Activated CD8-positive, alpha-beta memory T cell treated with anti-CD3 and anti-CD28 coated beads, Interleukin-2, amount 10 ng/mL, durations not matched to agents 7 days and 5 days (primary cell): ENCODE results near the gene CSF2RB. TPM values are rescaled to one million over a fixed set of nuclear protein-coding genes. Genes with fewer than 3 reads are reported as not detected.

Experiments
- ATAC-seq: fragments of 150-1000 bp; cut with Tn5 transposase; one replicate; pipeline ENCODE4 v1.10.0; 2021; ENCODE audit warnings: moderate library complexity
- CTCF ChIA-PET: fragments of 350-600 bp; sonication (Branson Sonifier 250); formaldehyde crosslinking; loops from one replicate; lab custom pipeline; 2021; ENCODE audit warnings: antibody characterized with exemption; lab: Charles Lee
- DNase-seq: peaks from one replicate; pipeline ENCODE4 v3.0.0-alpha.2; 2020
- H3K27ac Mint-ChIP-seq: one replicate; pipeline ENCODE4 v1.8.0; 2021; ENCODE audit warnings: mild to moderate bottlenecking, mixed read lengths
- H3K27me3 Mint-ChIP-seq: one replicate; pipeline ENCODE4 v1.8.0; 2021; ENCODE audit warnings: mixed read lengths
- H3K36me3 Mint-ChIP-seq: one replicate; pipeline ENCODE4 v1.8.0; 2021; ENCODE audit warnings: mild to moderate bottlenecking, mixed read lengths
- H3K4me1 Mint-ChIP-seq: one replicate; pipeline ENCODE4 v1.8.0; 2021; ENCODE audit warnings: mixed read lengths
- H3K4me3 Mint-ChIP-seq: one replicate; pipeline ENCODE4 v1.8.0; 2021; ENCODE audit warnings: mild to moderate bottlenecking, moderate library complexity, mixed read lengths
- H3K9me3 Mint-ChIP-seq: one replicate; pipeline ENCODE4 v1.8.0; 2022; ENCODE audit warnings: low read depth, mixed read lengths
- total RNA-seq, 2 experiments: library from RNA; stranded (reverse); gene quantifications; one replicate each; pipeline ENCODE4 v1.2.3, GENCODE V29; 2021

The CSF2RB gene
- total RNA-seq, 2 experiments from 2014 or later = 3.0 to 26.9 TPM

DNA sequence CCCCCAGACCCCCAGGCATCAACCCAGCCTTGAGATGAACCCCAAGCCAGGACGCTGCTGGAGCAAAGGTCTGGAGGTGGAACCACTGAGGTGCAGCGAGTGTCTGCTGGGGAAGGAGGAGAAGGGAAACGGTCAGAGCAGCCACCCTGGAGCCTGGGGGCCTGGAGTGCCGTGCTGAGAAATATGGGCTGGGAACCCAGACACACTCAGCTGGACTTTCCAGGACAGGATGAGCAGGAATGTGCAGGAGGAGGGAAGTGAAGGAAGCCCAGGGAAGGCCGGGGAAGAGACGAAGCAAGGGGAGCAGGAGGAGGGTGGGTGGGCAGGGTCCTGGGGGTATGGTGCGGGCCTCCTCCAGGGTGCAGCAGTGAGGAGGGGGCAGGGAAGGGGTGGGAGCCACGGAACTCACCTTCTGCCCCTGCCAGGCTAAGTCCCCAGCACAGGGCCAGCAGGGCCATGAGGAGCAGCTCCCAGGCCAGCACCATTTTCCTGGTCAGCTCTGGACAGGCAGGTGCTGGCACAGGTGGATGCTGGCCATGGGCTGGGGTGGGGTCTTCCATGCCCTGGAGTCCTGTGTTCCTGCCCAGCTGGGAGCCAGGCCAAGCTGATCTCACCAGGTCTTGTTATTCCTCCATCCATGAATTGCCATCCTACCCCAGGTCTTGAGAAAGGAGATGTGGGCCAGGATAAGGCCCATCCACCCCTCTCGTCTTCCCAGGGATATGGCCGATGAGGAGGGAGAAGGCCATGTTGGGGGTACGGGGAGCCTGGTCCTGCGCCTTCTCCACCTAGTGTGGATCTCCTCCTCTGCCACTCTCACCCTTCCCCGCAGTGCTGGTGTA lies 40.0 kb downstream of the CSF2RB start:
- CTCF ChIA-PET = no interaction called here
- H3K9me3 Mint-ChIP-seq = peaks cover 11% of the 10 kb centered on the region
- DNase-seq (no peak), ATAC-seq (no peak)
- H3K4me1 Mint-ChIP-seq = peaks cover 9% of the 10 kb centered on the region
- H3K27me3 Mint-ChIP-seq = peaks cover 5% of the 10 kb centered on the region
- H3K4me3 Mint-ChIP-seq = no peak overlapping the region
- peaks cover 3% of the 10 kb centered on the region for H3K36me3 Mint-ChIP-seq
- no peak overlapping the region for H3K27ac Mint-ChIP-seq

DNA sequence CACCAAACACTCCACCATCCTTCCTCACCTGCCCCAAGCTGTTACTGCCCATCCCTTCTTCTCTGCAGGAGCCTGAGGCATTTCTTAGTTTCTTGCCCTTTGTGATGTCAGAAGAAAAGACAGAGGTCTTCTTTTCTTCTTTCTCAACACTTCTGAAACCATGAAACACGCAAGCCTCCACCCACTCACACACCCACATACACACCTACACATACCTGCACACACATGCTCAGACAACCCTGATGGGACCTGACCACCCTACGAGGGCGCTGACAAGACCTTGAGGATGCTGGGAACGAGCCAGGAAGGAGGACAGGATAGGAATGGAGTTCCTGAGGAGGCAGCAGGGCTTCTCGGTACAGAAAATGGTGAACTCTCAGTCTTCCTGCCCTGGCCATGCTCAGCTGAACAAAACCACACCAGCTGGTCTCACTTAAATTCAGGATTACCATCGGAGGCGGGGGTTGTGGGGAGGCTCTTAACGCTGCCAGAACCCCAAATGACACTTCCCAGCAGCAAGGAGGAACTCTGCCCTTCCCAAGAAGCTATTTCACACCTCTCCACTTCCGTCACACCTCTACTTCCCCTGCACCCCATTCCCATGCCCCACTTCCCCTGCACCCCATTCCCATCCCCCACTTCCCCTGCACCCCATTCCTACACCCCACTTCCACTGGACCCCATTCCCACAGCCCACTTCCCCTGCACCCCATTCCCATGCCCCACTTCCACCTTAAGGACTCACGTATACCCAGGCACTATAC lies 41.0 kb downstream of the CSF2RB start:
- no peak overlapping the region for H3K27ac Mint-ChIP-seq
- peaks cover 5% of the 10 kb centered on the region for H3K27me3 Mint-ChIP-seq
- H3K9me3 Mint-ChIP-seq = peaks cover 11% of the 10 kb centered on the region
- H3K36me3 Mint-ChIP-seq = peaks cover 4% of the 10 kb centered on the region
- no peak for ATAC-seq
- no peak overlapping the region for H3K4me3 Mint-ChIP-seq
- peaks cover 9% of the 10 kb centered on the region for H3K4me1 Mint-ChIP-seq
- CTCF ChIA-PET = interaction anchor here (2.1 kb wide), 1 partner anchor 23 kb away, joined by 7 read pairs; no protein-coding TSS in a partner anchor
- DNase-seq = no peak

DNA sequence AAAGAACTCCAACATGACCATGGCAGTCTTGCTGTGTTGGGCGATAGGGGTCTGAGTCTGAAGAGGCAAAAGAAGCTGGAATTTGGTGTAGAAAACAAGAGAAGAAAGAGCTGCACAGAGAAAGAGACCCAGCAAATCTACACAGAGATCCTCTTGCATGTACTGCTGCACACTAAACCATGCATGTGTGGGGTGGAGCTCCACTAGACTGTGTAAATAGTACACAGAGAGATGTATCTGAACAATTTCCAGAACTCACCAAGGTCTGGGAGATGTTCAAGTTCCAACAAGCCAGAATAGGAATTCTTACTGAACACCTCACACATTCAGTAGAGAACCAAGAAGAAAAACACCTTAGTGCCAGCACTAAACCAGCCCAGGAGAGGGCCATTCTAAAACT lies 42.3 kb downstream of the CSF2RB start:
- H3K36me3 Mint-ChIP-seq = peaks cover 4% of the 10 kb centered on the region
- peaks cover 9% of the 10 kb centered on the region for H3K4me1 Mint-ChIP-seq
- CTCF ChIA-PET = interaction anchor here (2.1 kb wide), 1 partner anchor 22 kb away, joined by 7 read pairs; no protein-coding TSS in a partner anchor
- no peak for ATAC-seq
- H3K9me3 Mint-ChIP-seq = peaks cover 11% of the 10 kb centered on the region
- H3K27ac Mint-ChIP-seq = no peak overlapping the region
- H3K27me3 Mint-ChIP-seq = peaks cover 14% of the 10 kb centered on the region
- no peak for DNase-seq
- no peak overlapping the region for H3K4me3 Mint-ChIP-seq

DNA sequence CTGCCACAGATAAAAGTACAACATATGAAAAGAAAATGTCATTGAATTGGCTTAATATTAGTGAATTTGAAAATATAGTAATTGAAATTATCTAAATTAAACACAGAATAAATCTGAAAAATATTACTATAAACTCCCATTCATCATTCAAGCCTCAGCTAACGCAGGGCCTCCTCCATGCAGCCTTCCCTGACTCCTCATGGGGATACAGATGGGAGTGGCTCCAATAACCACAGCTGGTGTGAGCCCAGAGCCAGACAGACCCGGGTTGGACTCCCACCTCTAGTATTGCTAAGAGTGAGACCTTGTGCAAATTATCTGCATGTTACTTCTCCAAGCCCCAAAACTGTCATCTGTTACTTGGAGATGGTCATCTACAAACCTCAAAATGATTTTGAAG lies 44.9 kb downstream of the CSF2RB start:
- H3K9me3 Mint-ChIP-seq = peaks cover 11% of the 10 kb centered on the region
- peaks cover 9% of the 10 kb centered on the region for H3K4me1 Mint-ChIP-seq
- H3K27ac Mint-ChIP-seq = no peak overlapping the region
- CTCF ChIA-PET = interaction anchor here (1.3 kb wide), 1 partner anchor 17 kb away, joined by 4 read pairs; no protein-coding TSS in a partner anchor
- DNase-seq (no peak), ATAC-seq (no peak)
- H3K36me3 Mint-ChIP-seq = peaks cover 4% of the 10 kb centered on the region
- H3K4me3 Mint-ChIP-seq = no peak overlapping the region
- peaks cover 34% of the 10 kb centered on the region for H3K27me3 Mint-ChIP-seq

GRCh38 chr22:36961626-36962025 lies 48.2 kb downstream of the CSF2RB start:
- CTCF ChIA-PET = interaction anchor here (1.1 kb wide), 1 partner anchor 16 kb away, joined by 6 read pairs; no protein-coding TSS in a partner anchor
- H3K4me1 Mint-ChIP-seq = peaks cover 8% of the 10 kb centered on the region
- DNase-seq (no peak), ATAC-seq (no peak)
- peaks cover 34% of the 10 kb centered on the region for H3K27me3 Mint-ChIP-seq
- H3K4me3 Mint-ChIP-seq = no peak overlapping the region
- peaks cover 3% of the 10 kb centered on the region for H3K36me3 Mint-ChIP-seq
- peaks cover 4% of the 10 kb centered on the region for H3K9me3 Mint-ChIP-seq
- no peak overlapping the region for H3K27ac Mint-ChIP-seq

- no peaks in the 10 kb centered on the region for H3K9me3 Mint-ChIP-seq
- DNase-seq (no peak), ATAC-seq (no peak)
- peaks cover 37% of the 10 kb centered on the region for H3K27me3 Mint-ChIP-seq
- peaks cover 2% of the 10 kb centered on the region for H3K36me3 Mint-ChIP-seq
- H3K4me1 Mint-ChIP-seq = peaks cover 8% of the 10 kb centered on the region
- no peak overlapping the region for H3K4me3 Mint-ChIP-seq
- no peak overlapping the region for H3K27ac Mint-ChIP-seq
- CTCF ChIA-PET = interaction anchor here (0.7 to 1.2 kb wide), 2 partner anchors 14 to 110 kb away, joined by 3 to 5 read pairs; no protein-coding TSS in a partner anchor
These were observed 49.9 kb downstream of the CSF2RB start for GRCh38 chr22:36963302-36963701.

DNA sequence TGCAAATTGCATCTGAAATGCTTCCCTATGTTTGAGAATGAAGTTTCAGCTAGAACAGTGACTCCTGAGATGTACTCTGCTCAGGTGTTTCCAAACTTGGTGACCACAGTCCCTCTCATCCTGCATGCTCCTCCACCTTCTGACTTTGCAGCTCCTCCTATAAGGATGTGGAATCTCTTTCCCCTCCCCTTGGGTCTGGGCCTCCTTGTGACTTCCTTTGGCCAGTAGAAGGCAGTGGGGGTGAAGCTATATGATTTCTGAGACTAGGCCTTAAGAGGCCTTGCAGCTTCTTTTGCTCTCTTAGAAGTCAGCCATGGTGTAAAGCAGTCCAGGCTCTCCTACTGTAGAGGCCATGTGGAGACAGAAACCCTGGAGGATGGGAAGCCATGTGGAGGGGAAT lies 50.7 kb downstream of the CSF2RB start:
- ATAC-seq = no peak
- H3K27ac Mint-ChIP-seq = no peak overlapping the region
- H3K4me1 Mint-ChIP-seq = peaks cover 8% of the 10 kb centered on the region
- no peak for DNase-seq
- no peak overlapping the region for H3K4me3 Mint-ChIP-seq
- H3K9me3 Mint-ChIP-seq = no peaks in the 10 kb centered on the region
- peaks cover 41% of the 10 kb centered on the region for H3K27me3 Mint-ChIP-seq
- no peaks in the 10 kb centered on the region for H3K36me3 Mint-ChIP-seq
- CTCF ChIA-PET = interaction anchor here (0.6 to 3.4 kb wide), 5 partner anchors 13 to 611 kb away, joined by 3 to 21 read pairs (median 5); no protein-coding TSS in a partner anchor

DNA sequence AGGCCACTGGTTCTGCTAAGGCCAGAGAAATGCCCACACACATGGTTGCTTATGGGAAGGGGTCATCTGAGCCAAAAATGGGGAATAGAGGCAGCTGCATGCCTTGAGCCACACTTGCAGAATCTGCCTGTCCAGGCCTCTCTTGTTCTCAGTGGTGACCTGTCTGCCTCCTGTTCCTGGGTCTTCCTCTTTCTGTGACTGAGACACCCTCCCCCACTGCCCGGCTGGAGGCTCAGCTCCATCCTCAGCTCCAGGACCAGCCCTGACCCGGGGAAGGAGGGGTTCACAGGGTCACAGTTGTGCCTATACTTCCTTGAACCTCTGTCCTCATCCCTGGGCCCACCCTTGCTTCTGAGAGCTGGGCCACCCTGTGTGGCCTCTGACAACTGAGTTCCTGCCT lies 52.3 kb downstream of the CSF2RB start:
- CTCF ChIA-PET = interaction anchor here (1.7 to 3.4 kb wide), 2 partner anchors 12 to 56 kb away, joined by 6 to 21 read pairs; no protein-coding TSS in a partner anchor
- no peak for DNase-seq
- Mint-ChIP-seq H3K27ac (no peak overlapping the region), H3K4me1 (peaks cover 8% of the 10 kb centered on the region), H3K36me3 (no peaks in the 10 kb centered on the region), H3K9me3 (no peaks in the 10 kb centered on the region), H3K4me3 (no peak overlapping the region), H3K27me3 (peaks cover 29% of the 10 kb centered on the region)
- ATAC-seq = no peak

- Mint-ChIP-seq H3K4me3 (no peak overlapping the region), H3K27ac (no peak overlapping the region), H3K4me1 (peaks cover 8% of the 10 kb centered on the region), H3K27me3 (peaks cover 16% of the 10 kb centered on the region), H3K36me3 (no peaks in the 10 kb centered on the region), H3K9me3 (no peaks in the 10 kb centered on the region)
- ATAC-seq = no peak
- CTCF ChIA-PET = interaction anchor here (3.4 kb wide), 1 partner anchor 10 kb away, joined by 21 read pairs; no protein-coding TSS in a partner anchor
- no peak for DNase-seq
These were observed 53.6 kb downstream of the CSF2RB start for GRCh38 chr22:36966851-36967540.

GRCh38 chr22:36968249-36968964 lies 55.0 kb downstream of the CSF2RB start:
- H3K4me1 Mint-ChIP-seq = peaks cover 8% of the 10 kb centered on the region

DNA sequence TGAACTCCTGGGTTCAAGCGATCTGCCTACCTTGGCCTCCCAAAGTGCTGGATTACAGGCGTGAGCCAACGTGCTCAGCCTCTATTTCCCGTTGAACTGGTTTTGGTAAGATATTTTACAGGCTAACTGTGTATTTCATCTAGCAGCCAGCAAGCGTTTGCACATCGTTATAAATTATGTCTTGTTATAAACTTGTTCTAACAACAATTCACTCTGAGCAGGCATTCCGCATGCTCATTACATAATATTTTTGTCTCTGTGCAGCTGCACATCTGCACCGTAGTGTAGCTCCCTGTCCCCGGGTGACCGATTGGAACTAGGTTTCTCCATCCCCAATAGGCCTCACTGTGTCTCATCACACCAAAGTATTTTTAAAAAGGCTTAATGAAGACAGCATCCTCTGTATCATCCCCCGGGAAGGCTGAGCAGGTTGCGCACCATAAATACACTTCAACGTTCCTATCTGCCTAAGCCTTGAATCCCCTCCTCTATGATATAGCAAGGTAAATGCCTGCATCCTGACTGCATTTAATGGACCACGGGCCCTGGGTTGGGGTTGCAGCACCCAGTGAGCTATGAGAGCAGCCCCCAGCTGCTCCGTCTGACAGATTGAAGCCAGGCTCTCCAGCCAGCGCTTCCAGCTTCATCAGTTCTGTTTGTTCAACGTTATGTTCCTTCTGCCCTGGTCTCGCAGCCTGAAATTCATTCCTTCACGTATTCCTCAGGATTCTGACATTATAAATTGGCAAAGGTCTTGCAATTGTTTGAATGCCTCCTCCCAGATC lies 58.1 kb downstream of the CSF2RB start:
- Mint-ChIP-seq H3K36me3 (no peaks in the 10 kb centered on the region), H3K4me3 (no peak overlapping the region), H3K9me3 (no peaks in the 10 kb centered on the region), H3K4me1 (peaks cover under 1% of the 10 kb centered on the region), H3K27me3 (peaks cover 12% of the 10 kb centered on the region), H3K27ac (no peak overlapping the region)
- no peak for DNase-seq
- no peak for ATAC-seq
- CTCF ChIA-PET = interaction anchor here (1.2 to 3.9 kb wide), 2 partner anchors 115 to 118 kb away, joined by 3 to 17 read pairs; no protein-coding TSS in a partner anchor

More at GRCh38 chr22:36968249-36968964, 55.0 kb downstream of the CSF2RB start:
- no peak overlapping the region for H3K27ac Mint-ChIP-seq
- CTCF ChIA-PET = interaction anchor here (0.9 to 3.9 kb wide), 4 partner anchors 9 to 187 kb away, joined by 3 to 17 read pairs (median 10); no protein-coding TSS in a partner anchor
- H3K27me3 Mint-ChIP-seq = peaks cover 12% of the 10 kb centered on the region
- no peak for DNase-seq
- no peak overlapping the region for H3K4me3 Mint-ChIP-seq
- H3K36me3 Mint-ChIP-seq = no peaks in the 10 kb centered on the region
- no peaks in the 10 kb centered on the region for H3K9me3 Mint-ChIP-seq
- ATAC-seq = no peak
